ENCODE data around the gene CELSR1.

CELSR1 gene

DNA sequence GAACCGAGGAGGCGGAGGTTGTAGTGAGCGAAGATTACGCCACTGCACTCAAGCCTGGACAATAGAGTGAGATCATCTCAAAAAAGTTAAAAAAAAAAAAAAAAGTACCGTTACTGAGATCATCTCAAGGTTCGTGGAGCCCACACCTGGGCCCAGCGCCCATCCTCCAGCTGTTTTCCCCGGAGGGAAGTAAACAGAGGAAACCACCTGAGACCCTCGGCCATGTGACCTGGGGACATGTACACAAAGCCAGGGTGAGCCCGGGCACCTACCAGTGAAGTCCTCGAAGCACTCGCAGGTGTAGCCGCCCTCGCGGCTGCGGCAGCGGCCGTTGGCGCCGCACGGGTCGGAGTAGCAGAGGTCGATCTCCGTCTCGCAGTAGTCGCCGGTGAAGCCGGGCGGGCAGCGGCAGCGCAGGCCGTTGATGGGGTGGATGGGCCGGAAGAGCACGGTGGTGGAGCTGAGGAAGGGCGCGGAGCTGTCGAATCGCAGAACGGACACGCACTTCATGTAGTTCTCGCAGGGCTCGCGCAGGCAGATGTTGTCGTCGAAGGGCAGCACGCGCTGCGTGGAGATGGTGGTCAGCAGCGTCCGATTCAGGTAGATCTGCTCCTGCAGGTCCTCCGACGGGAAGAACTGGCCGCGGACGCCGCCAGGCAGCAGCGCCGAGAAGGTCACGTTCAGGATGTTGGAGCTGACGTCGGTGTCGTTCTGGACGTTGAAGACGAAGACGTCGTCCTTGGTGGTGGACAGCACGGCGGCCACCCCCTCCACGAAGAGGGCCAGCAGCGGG lies 73.8 kb downstream of the CELSR1 start:
- Histone ChIP-seq H3K27ac (no peak overlapping the region), H3K9me3 (no peaks in the 10 kb centered on the region), H3K27me3 (no peaks in the 10 kb centered on the region), H3K36me3 (no peaks in the 10 kb centered on the region), H3K4me3 (ENCODE audit: low read depth in 1 of 2, low read length in 1 of 2) (no peak overlapping the region), H3K4me1 (ENCODE audit: control insufficient read depth in 1 of 2, insufficient read depth in 1 of 2, low read depth in 1 of 2, low read length in 1 of 2) (no peaks in the 10 kb centered on the region)
- TF ChIP-seq, protein P1, sequence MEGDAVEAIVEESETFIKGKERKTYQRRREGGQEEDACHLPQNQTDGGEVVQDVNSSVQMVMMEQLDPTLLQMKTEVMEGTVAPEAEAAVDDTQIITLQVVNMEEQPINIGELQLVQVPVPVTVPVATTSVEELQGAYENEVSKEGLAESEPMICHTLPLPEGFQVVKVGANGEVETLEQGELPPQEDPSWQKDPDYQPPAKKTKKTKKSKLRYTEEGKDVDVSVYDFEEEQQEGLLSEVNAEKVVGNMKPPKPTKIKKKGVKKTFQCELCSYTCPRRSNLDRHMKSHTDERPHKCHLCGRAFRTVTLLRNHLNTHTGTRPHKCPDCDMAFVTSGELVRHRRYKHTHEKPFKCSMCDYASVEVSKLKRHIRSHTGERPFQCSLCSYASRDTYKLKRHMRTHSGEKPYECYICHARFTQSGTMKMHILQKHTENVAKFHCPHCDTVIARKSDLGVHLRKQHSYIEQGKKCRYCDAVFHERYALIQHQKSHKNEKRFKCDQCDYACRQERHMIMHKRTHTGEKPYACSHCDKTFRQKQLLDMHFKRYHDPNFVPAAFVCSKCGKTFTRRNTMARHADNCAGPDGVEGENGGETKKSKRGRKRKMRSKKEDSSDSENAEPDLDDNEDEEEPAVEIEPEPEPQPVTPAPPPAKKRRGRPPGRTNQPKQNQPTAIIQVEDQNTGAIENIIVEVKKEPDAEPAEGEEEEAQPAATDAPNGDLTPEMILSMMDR (IDR thresholded peaks at IDR 0.05), result no peak

DNA sequence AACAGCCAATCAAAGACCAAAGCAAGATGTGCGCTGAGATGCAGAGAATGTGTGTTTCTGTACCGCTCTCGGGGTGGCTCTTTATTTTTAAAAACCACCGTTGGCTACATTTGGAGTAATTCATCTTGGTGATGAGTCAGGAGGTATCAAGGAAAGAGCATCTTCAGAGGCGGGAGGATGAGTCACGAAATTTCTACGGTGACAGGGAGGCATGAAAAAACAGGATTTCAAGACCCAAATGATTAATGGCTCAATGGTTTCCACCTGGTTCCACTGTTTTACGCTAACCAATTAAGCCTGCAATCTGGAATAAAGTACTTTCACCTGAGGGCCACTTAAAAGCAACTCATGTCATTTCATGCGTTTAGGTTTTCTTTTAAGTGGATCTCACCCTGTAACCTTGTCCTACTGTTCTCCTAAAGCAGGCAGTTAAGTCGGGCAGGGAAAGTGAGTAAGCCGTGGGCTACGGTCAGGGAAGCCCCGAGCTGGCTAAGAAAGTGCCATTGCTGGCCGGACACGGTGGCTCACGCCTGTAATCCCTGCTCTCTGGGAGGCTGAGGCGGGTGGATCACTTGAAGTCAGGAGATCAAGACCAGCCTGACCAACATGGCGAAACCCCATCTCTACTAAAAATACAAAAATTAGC lies 74.6 kb downstream of the CELSR1 start:
- Histone ChIP-seq H3K4me3 (ENCODE audit: low read depth in 1 of 2, low read length in 1 of 2) (no peak overlapping the region), H3K9me3 (no peaks in the 10 kb centered on the region), H3K4me1 (ENCODE audit: control insufficient read depth in 1 of 2, insufficient read depth in 1 of 2, low read depth in 1 of 2, low read length in 1 of 2) (no peaks in the 10 kb centered on the region), H3K27ac (no peak overlapping the region), H3K27me3 (no peaks in the 10 kb centered on the region), H3K36me3 (no peaks in the 10 kb centered on the region)
- TF ChIP-seq, protein P1 (IDR thresholded peaks at IDR 0.05), result no peak

DNA sequence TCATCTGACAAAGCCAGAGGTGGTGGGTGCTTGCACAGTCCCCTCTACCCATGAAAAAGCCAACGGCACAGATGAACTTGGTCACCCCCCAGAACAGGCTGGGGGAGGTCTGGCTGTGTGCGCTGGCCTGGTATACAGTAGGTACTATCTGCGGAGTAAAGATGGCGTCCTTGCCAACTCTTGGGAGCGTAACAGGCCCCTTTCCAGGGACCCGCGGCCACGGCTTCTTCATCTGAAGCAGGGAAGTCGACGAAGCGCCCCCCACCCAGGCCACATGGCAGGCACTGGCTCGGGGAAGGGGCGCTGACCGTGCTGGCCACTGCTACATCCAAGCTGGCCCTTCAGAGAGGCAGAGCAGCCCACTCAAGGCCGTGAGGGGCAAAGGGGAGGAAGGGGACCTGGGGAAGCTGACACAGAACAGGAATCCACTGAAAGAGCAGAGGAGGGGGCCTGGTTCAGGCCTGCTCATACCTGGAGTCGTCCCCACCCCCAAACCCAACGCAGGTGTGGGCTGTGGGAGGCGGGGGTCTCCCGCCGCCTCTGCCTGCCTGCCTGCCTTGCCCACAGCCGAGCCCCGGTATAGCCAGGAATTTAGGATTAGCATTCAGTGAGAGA lies 75.7 kb downstream of the CELSR1 start:
- TF ChIP-seq, protein P1 (IDR thresholded peaks at IDR 0.05), result no peak
- Histone ChIP-seq H3K9me3 (no peaks in the 10 kb centered on the region), H3K27ac (no peak overlapping the region), H3K27me3 (no peaks in the 10 kb centered on the region), H3K36me3 (no peaks in the 10 kb centered on the region), H3K4me1 (ENCODE audit: control insufficient read depth in 1 of 2, insufficient read depth in 1 of 2, low read depth in 1 of 2, low read length in 1 of 2) (no peaks in the 10 kb centered on the region), H3K4me3 (ENCODE audit: low read depth in 1 of 2, low read length in 1 of 2) (no peak overlapping the region)

DNA sequence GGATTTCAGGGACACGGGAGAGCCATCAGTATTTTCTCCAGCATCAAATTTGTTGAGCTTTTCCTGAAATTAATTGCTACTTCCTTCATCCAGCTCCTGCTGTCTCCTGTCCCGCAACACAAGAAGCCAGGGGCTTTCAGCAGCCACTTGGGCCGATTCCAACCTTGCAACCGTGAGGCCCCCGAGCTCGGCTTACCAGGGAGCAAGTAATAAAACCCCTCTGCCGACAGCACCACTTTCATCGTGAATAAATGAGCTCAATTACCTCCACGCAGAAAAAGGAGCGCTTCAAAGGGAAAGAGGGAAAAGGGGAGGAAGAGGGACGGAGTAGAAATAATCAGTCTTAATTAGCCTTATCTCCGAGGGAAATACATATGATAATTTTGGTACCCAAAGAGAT lies 76.6 kb downstream of the CELSR1 start:
- H3K27ac ChIP-seq, result no peak overlapping the region
- no peaks in the 10 kb centered on the region for H3K27me3 ChIP-seq
- H3K4me3 ChIP-seq (ENCODE audit: low read depth in 1 of 2, low read length in 1 of 2), result no peak overlapping the region
- H3K36me3 ChIP-seq, result no peaks in the 10 kb centered on the region
- no peaks in the 10 kb centered on the region for H3K4me1 ChIP-seq (ENCODE audit: control insufficient read depth in 1 of 2, insufficient read depth in 1 of 2, low read depth in 1 of 2, low read length in 1 of 2)
- TF ChIP-seq, protein P1 (IDR thresholded peaks at IDR 0.05), result no peak
- no peaks in the 10 kb centered on the region for H3K9me3 ChIP-seq

DNA sequence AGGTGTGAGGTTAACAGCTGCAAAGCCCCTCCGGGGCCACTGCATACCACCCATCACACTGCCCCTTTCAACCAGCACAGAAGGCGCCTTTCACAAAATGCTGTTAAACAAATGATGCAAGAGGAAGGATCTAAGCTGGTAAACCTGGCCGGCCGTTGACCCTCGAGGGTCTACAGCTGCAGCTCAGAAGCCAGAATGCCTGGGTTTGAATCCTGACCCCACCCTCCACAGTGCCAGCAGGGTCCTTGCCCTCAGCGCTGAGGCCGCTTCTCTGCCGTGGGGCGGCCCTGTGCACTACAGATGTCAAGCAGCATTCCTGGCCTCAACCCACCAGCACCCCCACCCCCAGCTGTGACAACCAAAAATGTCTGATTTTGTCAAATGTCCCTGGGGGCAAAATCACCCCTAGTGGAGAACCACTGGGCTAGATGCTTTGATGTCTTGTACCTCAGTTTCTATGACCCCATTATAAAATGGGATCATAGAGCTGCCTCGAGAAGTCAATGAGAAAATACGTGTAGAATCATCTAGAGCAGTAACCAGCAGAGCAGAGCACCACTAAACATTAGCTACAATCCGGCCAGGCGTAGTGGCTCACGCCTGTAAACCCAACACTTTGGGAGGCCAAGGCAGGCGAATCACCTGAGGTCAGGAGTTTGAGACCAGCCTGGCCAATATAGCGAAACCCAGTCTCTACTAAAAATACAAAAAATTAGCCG lies 77.9 kb downstream of the CELSR1 start:
- TF ChIP-seq, protein P1 (IDR thresholded peaks at IDR 0.05), result no peak
- no peaks in the 10 kb centered on the region for H3K27me3 ChIP-seq

More for the DNA sequence above, 77.9 kb downstream of the CELSR1 start:
- Histone ChIP-seq H3K27ac (no peak overlapping the region), H3K4me1 (ENCODE audit: control insufficient read depth in 1 of 2, insufficient read depth in 1 of 2, low read depth in 1 of 2, low read length in 1 of 2) (no peaks in the 10 kb centered on the region), H3K4me3 (ENCODE audit: low read depth in 1 of 2, low read length in 1 of 2) (no peak overlapping the region), H3K36me3 (no peaks in the 10 kb centered on the region), H3K9me3 (no peaks in the 10 kb centered on the region)
